H1 (cell line): Measurements from ENCODE around the gene BTBD18. TPM values are rescaled to one million over a fixed set of nuclear protein-coding genes. Genes with fewer than 3 reads are reported as not detected.
A peak's percentile ranks its signal among the peaks of the same experiment; 100 is the strongest.

Experiments used
- CTCF ChIA-PET: fragments of 300-600 bp; sonication (Branson Sonifier 250); formaldehyde crosslinking; loops from one replicate; lab custom pipeline; 2021; ENCODE audit not compliant: partially characterized antibody; lab: Charles Lee
- POLR2A ChIA-PET: fragments of 300-600 bp; sonication (Branson Sonifier 250); formaldehyde crosslinking; loops from one replicate; lab custom pipeline; 2021; ENCODE audit warnings: inconsistent platforms; ENCODE audit not compliant: partially characterized antibody; lab: Charles Lee
- DNase-seq, 2 experiments: peaks; one replicate each; pipeline versions ENCODE4 v3.0.0 to v3.0.0-alpha.2; 2010 to 2022; ENCODE audit warnings: low spot score in 2 of 2, low read depth in 1 of 2, mixed read lengths in 1 of 2
- FAIRE-seq: peaks from 2 replicates; lab custom pipeline; 2011; peaks lifted over from hg19 to GRCh38; lab: Jason Lieb, UNC
- H2AFZ ChIP-seq: 2 replicates; pipeline ENCODE4 v1.8.1; 2012; ENCODE audit warnings: low read length, inconsistent platforms
- H2AK5ac ChIP-seq: 2 replicates; pipeline ENCODE4 v1.6.1; 2013; ENCODE audit warnings: low read depth, low read length
- H2BK120ac ChIP-seq: replicated peaks from 2 replicates; pipeline ENCODE3; 2013; ENCODE audit warnings: low read depth, low read length, inconsistent platforms
- H2BK12ac ChIP-seq: 2 replicates; pipeline ENCODE4 v1.6.1; 2013; ENCODE audit warnings: low read depth, low read length
- H2BK15ac ChIP-seq: 2 replicates; pipeline ENCODE4 v1.6.1; 2013; ENCODE audit warnings: low read length
- H2BK20ac ChIP-seq: 2 replicates; pipeline ENCODE4 v1.6.1; 2013; ENCODE audit warnings: low read length
- H2BK5ac ChIP-seq: 2 replicates; pipeline ENCODE4 v1.6.1; 2013; ENCODE audit warnings: low read depth, low read length
- H3K14ac ChIP-seq: 2 replicates; pipeline ENCODE4 v1.6.1; 2013; ENCODE audit warnings: inconsistent platforms; ENCODE audit not compliant: insufficient read length
- H3K18ac ChIP-seq: 2 replicates; pipeline ENCODE4 v1.6.1; 2013; ENCODE audit warnings: low read length; ENCODE audit errors: extremely low read depth
- H3K23ac ChIP-seq: 2 replicates; pipeline ENCODE4 v1.6.1; 2013; ENCODE audit warnings: inconsistent platforms; ENCODE audit not compliant: insufficient read length
- H3K23me2 ChIP-seq: 2 replicates; pipeline ENCODE4 v1.6.1; 2013; ENCODE audit warnings: low read depth, low read length
- H3K27ac ChIP-seq: 2 replicates; pipeline ENCODE4 v1.6.1; 2011; ENCODE audit warnings: low read depth, low read length, inconsistent platforms
- H3K27me3 ChIP-seq, 4 experiments: replicated peaks in 1 of 4; 1 replicate in 1 of 4; 2 replicates in 3 of 4; pipeline versions ENCODE4 v1.6.1 to v1.8.1; 2011 to 2013; ENCODE audit warnings: low read length in 3 of 4, mild to moderate bottlenecking in 3 of 4, inconsistent platforms in 2 of 4, mixed read lengths in 2 of 4, moderate library complexity in 1 of 4; ENCODE audit not compliant: control insufficient read depth in 3 of 4, insufficient read depth in 3 of 4; ENCODE audit errors: extremely low read depth in 1 of 4
- H3K36me3 ChIP-seq, 4 experiments: 2 replicates each; pipeline versions ENCODE4 v1.6.1 to v1.8.1; 2011 to 2013; ENCODE audit warnings: mild to moderate bottlenecking in 4 of 4, low read length in 3 of 4, moderate library complexity in 2 of 4, control low read depth in 1 of 4, inconsistent platforms in 1 of 4; ENCODE audit not compliant: insufficient read depth in 4 of 4, control insufficient read depth in 2 of 4
- H3K4ac ChIP-seq: replicated peaks from 2 replicates; pipeline ENCODE3; 2013; ENCODE audit warnings: low read length, low read depth, mixed read lengths, inconsistent platforms; ENCODE audit not compliant: insufficient read length
- H3K4me1 ChIP-seq, 4 experiments: replicated peaks in 1 of 4; 1 replicate in 1 of 4; 2 replicates in 3 of 4; pipeline versions ENCODE4 v1.6.1 to v1.8.1; 2011 to 2013; ENCODE audit warnings: low read length in 3 of 4, inconsistent platforms in 2 of 4, mixed read lengths in 1 of 4; ENCODE audit not compliant: insufficient read depth in 4 of 4, control insufficient read depth in 3 of 4
- H3K4me2 ChIP-seq, 2 experiments: 2 replicates each; pipeline versions ENCODE4 v1.6.1 to v1.8.1; 2011 to 2013; ENCODE audit warnings: low read depth in 2 of 2, low read length in 2 of 2, control low read depth in 1 of 2, inconsistent platforms in 1 of 2, mild to moderate bottlenecking in 1 of 2; ENCODE audit not compliant: insufficient read depth in 1 of 2
- H3K4me3 ChIP-seq, 4 experiments: fragments of 200-600, 300-600 bp in 1 of 4; sonication (generic), shearing (Covaris generic), sonication (Bioruptor Twin) in 1 of 4; 2 replicates each; pipeline versions ENCODE4 v1.5.1 to v1.8.1; 2011 to 2016; ENCODE audit warnings: low read length in 4 of 4, low read depth in 3 of 4, control low read depth in 2 of 4, inconsistent platforms in 2 of 4, mild to moderate bottlenecking in 2 of 4, mixed read lengths in 1 of 4, moderate library complexity in 1 of 4; ENCODE audit not compliant: insufficient read depth in 2 of 4; ENCODE audit errors: extremely low read depth in 1 of 4
- H3K56ac ChIP-seq: replicated peaks from 2 replicates; pipeline ENCODE3; 2013; ENCODE audit warnings: low read depth, mild to moderate bottlenecking, mixed read lengths, low read length, inconsistent platforms; ENCODE audit not compliant: insufficient read length
- H3K79me1 ChIP-seq: 2 replicates; pipeline ENCODE4 v1.6.1; 2013; ENCODE audit warnings: low read depth, low read length, control low read depth
- H3K79me2 ChIP-seq, 2 experiments: 2 replicates each; pipeline versions ENCODE4 v1.6.1 to v1.8.1; 2012 to 2013; ENCODE audit warnings: low read length in 2 of 2, mild to moderate bottlenecking in 2 of 2, inconsistent platforms in 1 of 2; ENCODE audit not compliant: insufficient read depth in 2 of 2, control insufficient read depth in 1 of 2
- H3K9ac ChIP-seq, 4 experiments: replicated peaks in 1 of 4; 1 replicate in 1 of 4; 2 replicates in 3 of 4; pipeline versions ENCODE4 v1.6.1 to v1.8.1; 2011 to 2013; ENCODE audit warnings: low read depth in 3 of 4, low read length in 3 of 4, control low read depth in 2 of 4, mild to moderate bottlenecking in 2 of 4, moderate library complexity in 2 of 4, inconsistent platforms in 1 of 4; ENCODE audit errors: extremely low read depth in 1 of 4
- H3K9me3 ChIP-seq, 2 experiments: 2 replicates each; pipeline versions ENCODE4 v1.6.1 to v1.8.1; 2012 to 2013; ENCODE audit warnings: mild to moderate bottlenecking in 2 of 2, moderate library complexity in 2 of 2, control low read depth in 1 of 2, inconsistent platforms in 1 of 2, low read depth in 1 of 2, low read length in 1 of 2, mixed read lengths in 1 of 2; ENCODE audit not compliant: insufficient read depth in 2 of 2
- H4K20me1 ChIP-seq, 2 experiments: replicated peaks in 1 of 2; 2 replicates each; pipeline versions ENCODE3 to v1.8.1; 2011 to 2013; ENCODE audit warnings: inconsistent platforms in 2 of 2, low read length in 2 of 2, mild to moderate bottlenecking in 1 of 2; ENCODE audit not compliant: insufficient read depth in 2 of 2, control insufficient read depth in 1 of 2
- H4K5ac ChIP-seq: 2 replicates; pipeline ENCODE4 v1.6.1; 2013; ENCODE audit warnings: low read length, low read depth, mixed read lengths, inconsistent platforms; ENCODE audit not compliant: insufficient read length
- H4K8ac ChIP-seq: 2 replicates; pipeline ENCODE4 v1.8.0; 2013; ENCODE audit warnings: mild to moderate bottlenecking, moderate library complexity, low read length, inconsistent platforms; ENCODE audit not compliant: insufficient read depth; ENCODE audit errors: extremely low read depth
- H4K91ac ChIP-seq: replicated peaks from 2 replicates; pipeline ENCODE3; 2013; ENCODE audit warnings: low read length, mixed read lengths, inconsistent platforms; ENCODE audit not compliant: insufficient read length
- ASH2L ChIP-seq: fragments of 200-600, 300-600 bp; sonication (generic); IDR thresholded peaks from one replicate; pipeline ENCODE4 v1.7.1; 2017; ENCODE audit warnings: low read length
- BRCA1 ChIP-seq: IDR thresholded peaks from 2 replicates; pipeline ENCODE4 v1.6.1; 2012; ENCODE audit warnings: low read depth, low read length, improper control_type of control experiment
- CHD2 ChIP-seq: IDR thresholded peaks from 2 replicates; pipeline ENCODE4 v1.6.1; 2012; ENCODE audit warnings: low read length, improper control_type of control experiment
- GTF2F1 ChIP-seq: IDR thresholded peaks from 2 replicates; pipeline ENCODE4 v1.6.1; 2012; ENCODE audit warnings: low read depth, low read length, improper control_type of control experiment, borderline replicate concordance
- MAFK ChIP-seq: IDR thresholded peaks from 2 replicates; pipeline ENCODE4 v1.6.1; 2012; ENCODE audit warnings: low read depth, mild to moderate bottlenecking, improper control_type of control experiment, low read length
- POLR2A ChIP-seq, 2 experiments: IDR thresholded peaks; 1 replicate in 1 of 2; 2 replicates in 1 of 2; pipeline ENCODE4 v1.6.1; 2011; ENCODE audit warnings: low read depth in 2 of 2, low read length in 2 of 2, mild to moderate bottlenecking in 2 of 2; ENCODE audit errors: control extremely low read depth in 1 of 2
- TAF7 ChIP-seq: optimal IDR thresholded peaks from 2 replicates; pipeline ENCODE3; 2011; ENCODE audit warnings: low read depth, mild to moderate bottlenecking, inconsistent platforms, low read length, moderate library complexity, borderline replicate concordance
- ZNF274 ChIP-seq: IDR thresholded peaks from 2 replicates; pipeline ENCODE4 v1.7.0; 2012; ENCODE audit warnings: low read length, borderline replicate concordance; ENCODE audit errors: extremely low read depth
- WGBS, 2 experiments: shearing (Covaris generic) in 1 of 2; methylation state at CpG; one replicate each; pipeline versions ENCODE4 v1.1.6 to v1.1.7; 2013 to 2015; ENCODE audit warnings: low lambda C conversion rate in 2 of 2, mixed read lengths in 2 of 2, inconsistent platforms in 1 of 2, low coverage in 1 of 2, missing lambda C conversion rate in 1 of 2; ENCODE audit not compliant: insufficient replicate concordance in 2 of 2, insufficient coverage in 1 of 2, insufficient read length in 1 of 2; ENCODE audit errors: extremely low coverage in 1 of 2, missing lambda C conversion rate in 1 of 2; 5-methylcytosine and 5-hydroxymethylcytosine counted together
- polyA plus RNA-seq, 7 experiments: library from polyadenylated mRNA; depleted of rRNA in 3 of 7; stranded (reverse) in 5 of 7; unstranded in 2 of 7; fragments of >200 nt in 5 of 7; fragments of 200-250 nt in 2 of 7; gene quantifications; 1 replicate in 5 of 7; 2 replicates in 1 of 7; 4 replicates in 1 of 7; pipeline versions ENCODE4 v1.2.1 to v1.2.3, GENCODE V29; 2011 to 2013; ENCODE audit warnings: missing spikeins in 2 of 7, mixed read lengths in 2 of 7
- total RNA-seq: library from RNA; stranded (reverse); fragmentation: NEBNext Ultra II Directional; extraction: Animal tissue kit (Norgen Biotek cat#: 25700); gene quantifications from 2 replicates; pipeline ENCODE4 v1.2.1, GENCODE V29; 2021

BTBD18 gene
- total and polyA plus RNA-seq, 2 of the 8 experiments (the other 6 are each of a cell fraction or from before 2014, with no cell fraction given), result 0.03 TPM; not detected in 1

- peak within 1 kb of the TSS; percentile 76 to 99 (median 92) for H3K4me3 ChIP-seq
- H3K18ac ChIP-seq, result peak within 1 kb of the TSS; percentile 54; the same call in 1 of the 2 replicates
- no peak within 1 kb of the TSS for H2AK5ac ChIP-seq
- H4K8ac ChIP-seq, result peak within 1 kb of the TSS; percentile 91
- H4K20me1 ChIP-seq, result peaks cover 0 to 4% of the 10 kb centered on the region in 2 experiments
- peak within 1 kb of the TSS; percentile 71; the same call in 1 of the 2 replicates for H2AFZ ChIP-seq
- H3K4me1 ChIP-seq, result peaks cover 0 to 9% (median 3%) of the 10 kb centered on the region in 4 experiments; a peak in 4 of 7 replicates
- no peak within 1 kb of the TSS for H2BK15ac ChIP-seq
- peak within 1 kb of the TSS; percentile 72 for H2BK5ac ChIP-seq
- H3K14ac ChIP-seq, result no peak within 1 kb of the TSS
- H3K4me2 ChIP-seq, result peak within 1 kb of the TSS; percentile 65 to 88
- DNase-seq (peak; percentile 95 to 99), FAIRE-seq (peak; percentile 36)
- no peaks in the 10 kb centered on the region for H3K9me3 ChIP-seq
- no peak within 1 kb of the TSS for H2BK20ac ChIP-seq
- H4K91ac ChIP-seq, result peak within 1 kb of the TSS; percentile 51
- H3K9ac ChIP-seq, result peak within 1 kb of the TSS; percentile 76 to 90 (median 88)
- peak within 1 kb of the TSS; percentile 77 for H4K5ac ChIP-seq
- H3K56ac ChIP-seq, result peak within 1 kb of the TSS; percentile 65
- POLR2A ChIA-PET, result interaction anchor here (0.6 to 5.8 kb wide), 42 partner anchors 9 to 315 kb away, joined by 3 to 30 read pairs (median 4); partner anchors contain the start of genes BTBD18, CTNND1, MED19 and RTN4RL2
- 2% methylated on average over 75 of the region's 75 CpGs; no CpG with 5 or more reads in 1 of the 2 experiments for WGBS, 2 experiments
- H3K23ac ChIP-seq, result no peak within 1 kb of the TSS
- CTCF ChIA-PET, result interaction anchor here (0.6 to 12.1 kb wide), 5 partner anchors 10 to 60 kb away, joined by 3 to 182 read pairs (median 6); partner anchors contain the start of gene BTBD18
- H3K36me3 ChIP-seq, result peaks cover 15 to 52% (median 39%) of the 10 kb centered on the region in 4 experiments
- peak within 1 kb of the TSS; percentile 18 for H2BK120ac ChIP-seq
- no peaks in the 10 kb centered on the region; the same call in 1 of the 2 replicates for H3K79me1 ChIP-seq
- H3K23me2 ChIP-seq, result no peaks in the 10 kb centered on the region; the same call in 1 of the 2 replicates
- H3K4ac ChIP-seq, result peak within 1 kb of the TSS; percentile 71
- no peaks in the 10 kb centered on the region for H3K27me3 ChIP-seq
- peaks cover 0 to 14% of the 10 kb centered on the region in 2 experiments; a peak in 3 of 4 replicates for H3K79me2 ChIP-seq
- peak within 1 kb of the TSS; percentile 83 for H3K27ac ChIP-seq
- no peak within 1 kb of the TSS for H2BK12ac ChIP-seq
- TF ChIP-seq ZNF274, result no peak
- TF ChIP-seq TAF7, result peak; percentile 96
- peak; percentile 88 to 98 for TF ChIP-seq POLR2A (IDR thresholded peaks at IDR 0.05; ENCODE audit: control extremely low read depth in 1 of 2, low read depth in 2 of 2, low read length in 2 of 2)
- TF ChIP-seq GTF2F1, result peak; percentile 61
- TF ChIP-seq BRCA1, result peak; percentile 58; the same call in 1 of the 2 replicates
- no peak; the same call in 1 of the 2 replicates for TF ChIP-seq MAFK
- peak; percentile 87 for TF ChIP-seq ASH2L
- peak; percentile 81 for TF ChIP-seq CHD2
Observed at GRCh38 chr11:57741132-57742086, 10.2 kb downstream of the BTBD18 start, which contains the start of gene SELENOH. Gene SELENOH, plus strand, starts transcription at chr11:57741491. Its CDS starts 105 bp downstream, at chr11:57741596.
